ENCODE data around the gene PCGF3.
"Not testable (repeated sequence)": the region's sequence is repeated elsewhere in the genome, so short reads cannot be mapped to it uniquely, and the experiment has no call there.

Gene PCGF3

GRCh38 chr4:752196-752861 is 46.7 kb downstream of the PCGF3 start:
- TF ChIP-seq JUND (IDR thresholded peaks at IDR 0.05; ENCODE audit: low read depth) = no peak
- DNase-seq (ENCODE audit: low read depth in 1 of 2, low spot score in 1 of 2) = no peak
- in situ Hi-C loops (cut with HindIII; ENCODE audit: low pct_unique_long_range_greater_than_20kb, low sequenced_read_pairs) = no loop called here

- in situ Hi-C loops (cut with HindIII; ENCODE audit: low pct_unique_long_range_greater_than_20kb, low sequenced_read_pairs); DNase-seq (ENCODE audit: low read depth in 1 of 2, low spot score in 1 of 2): not testable (repeated sequence)
These were observed 47.6 kb downstream of the PCGF3 start for GRCh38 chr4:753186-753585.

- no peak for TF ChIP-seq JUND (IDR thresholded peaks at IDR 0.05; ENCODE audit: low read depth)
- in situ Hi-C loops (cut with HindIII; ENCODE audit: low pct_unique_long_range_greater_than_20kb, low sequenced_read_pairs) = no loop called here
- DNase-seq (ENCODE audit: low read depth in 1 of 2, low spot score in 1 of 2) = no peak
These were observed 48.8 kb downstream of the PCGF3 start for GRCh38 chr4:754221-755120.

GRCh38 chr4:757111-757510 is 51.5 kb downstream of the PCGF3 start:
- TF ChIP-seq JUND (IDR thresholded peaks at IDR 0.05; ENCODE audit: low read depth) = no peak
- in situ Hi-C loops (cut with HindIII; ENCODE audit: low pct_unique_long_range_greater_than_20kb, low sequenced_read_pairs) = no loop called here
- no peak for DNase-seq (ENCODE audit: low read depth in 1 of 2, low spot score in 1 of 2)

GRCh38 chr4:759810-760209 is 54.2 kb downstream of the PCGF3 start:
- DNase-seq (ENCODE audit: low read depth in 1 of 2, low spot score in 1 of 2); in situ Hi-C loops (cut with HindIII; ENCODE audit: low pct_unique_long_range_greater_than_20kb, low sequenced_read_pairs): not testable (repeated sequence)

GRCh38 chr4:760616-761015 is 55.0 kb downstream of the PCGF3 start:
- DNase-seq (ENCODE audit: low read depth in 1 of 2, low spot score in 1 of 2) = no peak
- in situ Hi-C loops (cut with HindIII; ENCODE audit: low pct_unique_long_range_greater_than_20kb, low sequenced_read_pairs) = no loop called here
- no peak for TF ChIP-seq JUND (IDR thresholded peaks at IDR 0.05; ENCODE audit: low read depth)

GRCh38 chr4:761086-761485 is 55.5 kb downstream of the PCGF3 start:
- DNase-seq (ENCODE audit: low read depth in 1 of 2, low spot score in 1 of 2) = no peak
- in situ Hi-C loops (cut with HindIII; ENCODE audit: low pct_unique_long_range_greater_than_20kb, low sequenced_read_pairs) = no loop called here
- TF ChIP-seq JUND (IDR thresholded peaks at IDR 0.05; ENCODE audit: low read depth) = no peak

GRCh38 chr4:761739-762138 is 56.1 kb downstream of the PCGF3 start:
- in situ Hi-C loops (cut with HindIII; ENCODE audit: low pct_unique_long_range_greater_than_20kb, low sequenced_read_pairs) = no loop called here
- no peak for TF ChIP-seq JUND (IDR thresholded peaks at IDR 0.05; ENCODE audit: low read depth)
- no peak for DNase-seq (ENCODE audit: low read depth in 1 of 2, low spot score in 1 of 2)

- in situ Hi-C loops (cut with HindIII; ENCODE audit: low pct_unique_long_range_greater_than_20kb, low sequenced_read_pairs) = no loop called here
- peak; percentile 59 to 76 for DNase-seq (ENCODE audit: low read depth in 1 of 2, low spot score in 1 of 2)
- TF ChIP-seq JUND (IDR thresholded peaks at IDR 0.05; ENCODE audit: low read depth) = no peak
These were observed 56.9 kb downstream of the PCGF3 start for GRCh38 chr4:762211-763190.

GRCh38 chr4:763191-763810 is 57.7 kb downstream of the PCGF3 start:
- peak in 1 of 2 experiments; percentile 40 for DNase-seq (ENCODE audit: low read depth in 1 of 2, low spot score in 1 of 2)
- in situ Hi-C loops (cut with HindIII; ENCODE audit: low pct_unique_long_range_greater_than_20kb, low sequenced_read_pairs) = no loop called here
- no peak for TF ChIP-seq JUND (IDR thresholded peaks at IDR 0.05; ENCODE audit: low read depth)

- TF ChIP-seq JUND (IDR thresholded peaks at IDR 0.05; ENCODE audit: low read depth) = no peak
- DNase-seq (ENCODE audit: low read depth in 1 of 2, low spot score in 1 of 2) = peak in 1 of 2 experiments; percentile 39
- in situ Hi-C loops (cut with HindIII; ENCODE audit: low pct_unique_long_range_greater_than_20kb, low sequenced_read_pairs) = no loop called here
These were observed 58.3 kb downstream of the PCGF3 start for GRCh38 chr4:763922-764321.
